Measurements from ENCODE around the gene CMC1.

CMC1 gene

GRCh38 chr3:28226020-28226419, 15.4 kb upstream of the CMC1 start:
- DNase-seq (ENCODE audit: low read depth), result no peak
- no peak overlapping the region for H3K4me3 ChIP-seq (ENCODE audit: control insufficient read depth, low read depth, low read length)
- no peak for TF ChIP-seq CTCF (IDR thresholded peaks at IDR 0.05; ENCODE audit: control insufficient read depth, insufficient read depth, low read depth, low read length, missing control alignments)

GRCh38 chr3:28228623-28229022, 12.8 kb upstream of the CMC1 start:
- H3K4me3 ChIP-seq (ENCODE audit: control insufficient read depth, low read depth, low read length), result no peak overlapping the region
- no peak for DNase-seq (ENCODE audit: low read depth)
- TF ChIP-seq CTCF (IDR thresholded peaks at IDR 0.05; ENCODE audit: control insufficient read depth, insufficient read depth, low read depth, low read length, missing control alignments), result no peak

- no peak for TF ChIP-seq CTCF (IDR thresholded peaks at IDR 0.05; ENCODE audit: control insufficient read depth, insufficient read depth, low read depth, low read length, missing control alignments)
- no peak overlapping the region for H3K4me3 ChIP-seq (ENCODE audit: control insufficient read depth, low read depth, low read length)
- DNase-seq (ENCODE audit: low read depth), result no peak
Observed at GRCh38 chr3:28232659-28233058, 8.8 kb upstream of the CMC1 start.

- no peak for DNase-seq (ENCODE audit: low read depth)
- TF ChIP-seq CTCF (IDR thresholded peaks at IDR 0.05; ENCODE audit: control insufficient read depth, insufficient read depth, low read depth, low read length, missing control alignments), result no peak
- no peak overlapping the region for H3K4me3 ChIP-seq (ENCODE audit: control insufficient read depth, low read depth, low read length)
Observed at GRCh38 chr3:28234454-28234853, 7.0 kb upstream of the CMC1 start.

- DNase-seq (ENCODE audit: low read depth), result no peak
- H3K4me3 ChIP-seq (ENCODE audit: control insufficient read depth, low read depth, low read length), result no peak overlapping the region
- TF ChIP-seq CTCF (IDR thresholded peaks at IDR 0.05; ENCODE audit: control insufficient read depth, insufficient read depth, low read depth, low read length, missing control alignments), result no peak
Observed at GRCh38 chr3:28239108-28239507, 2.3 kb upstream of the CMC1 start.

- no peak for DNase-seq (ENCODE audit: low read depth)
- TF ChIP-seq CTCF (IDR thresholded peaks at IDR 0.05; ENCODE audit: control insufficient read depth, insufficient read depth, low read depth, low read length, missing control alignments), result no peak
- H3K4me3 ChIP-seq (ENCODE audit: control insufficient read depth, low read depth, low read length), result no peak overlapping the region
Observed at GRCh38 chr3:28240441-28240840, 978 bp upstream of the CMC1 start.

- DNase-seq (ENCODE audit: low read depth), result no peak
- no peak for TF ChIP-seq CTCF (IDR thresholded peaks at IDR 0.05; ENCODE audit: control insufficient read depth, insufficient read depth, low read depth, low read length, missing control alignments)
- H3K4me3 ChIP-seq (ENCODE audit: control insufficient read depth, low read depth, low read length), result peak overlapping the region; percentile 82
Observed at GRCh38 chr3:28242519-28242918, 1.1 kb downstream of the CMC1 start.
